Ovary (tissue), 9 donors: ENCODE measurements around the gene MCIDAS. TPM values are rescaled to one million over a fixed set of nuclear protein-coding genes. Genes with fewer than 3 reads are reported as not detected.

ENCODE experiments used
- DNase-seq, 5 donors: peaks; one replicate each; pipeline ENCODE4 v3.0.0-alpha.2; 2019 to 2020
- H3K27ac ChIP-seq, 2 donors: fragments of 200-600 bp; one replicate each; pipeline versions ENCODE4 v1.5.1 to v1.8.0; 2019 to 2022
- H3K27me3 ChIP-seq: fragments of 200-600 bp; one replicate; pipeline ENCODE4 v1.8.0; 2022
- H3K36me3 ChIP-seq: fragments of 200-600 bp; sonication (generic); one replicate; pipeline ENCODE4 v1.5.1; 2019
- H3K4me1 ChIP-seq: one replicate; pipeline ENCODE4 v1.8.1; 2013; ENCODE audit warnings: mild to moderate bottlenecking, moderate library complexity; ENCODE audit not compliant: insufficient read depth
- H3K4me3 ChIP-seq: fragments of 200-600 bp; sonication (generic); one replicate; pipeline ENCODE4 v1.5.1; 2017
- H3K9me3 ChIP-seq, 2 donors: fragments of 200-600 bp in 1 of 2; sonication (generic) in 1 of 2; one replicate each; pipeline versions ENCODE4 v1.5.1 to v1.8.1; 2013 to 2019; ENCODE audit warnings: mild to moderate bottlenecking in 1 of 2, moderate library complexity in 1 of 2
- EP300 ChIP-seq: sonication (generic); formaldehyde crosslinking; IDR thresholded peaks from one replicate; pipeline ENCODE4 v1.6.1; 2017; ENCODE audit warnings: antibody characterized with exemption
- POLR2A ChIP-seq: fragments of 450-650 bp; IDR thresholded peaks from one replicate; pipeline ENCODE4 v1.6.1; 2017; ENCODE audit warnings: antibody characterized with exemption, mild to moderate bottlenecking, moderate library complexity
- WGBS, 3 donors: extraction: QIAGEN DNeasy Blood & Tissue Kit in 1 of 3; methylation state at CpG; one replicate each; pipeline versions ENCODE4 v1.1.5 to v1.1.7; 2013 to 2017; 5-methylcytosine and 5-hydroxymethylcytosine counted together
- intact Hi-C, 4 donors: fragments of 100-400 bp; cut with DNase I; formaldehyde crosslinking; loops; one replicate each; pipeline versions ENCODE4 v1.11.0 to v1.15.1; 2022 to 2023
- polyA plus RNA-seq, 2 donors: library from polyadenylated mRNA; stranded (reverse); fragments of 200-250 nt in 1 of 2; fragments of 350-450 nt in 1 of 2; fragmentation: Illumina TruSeq in 1 of 2; extraction: RNeasy Lipid Tissue Mini Kit (QIAGEN cat#74804) in 1 of 2; gene quantifications; one replicate each; pipeline ENCODE4 v1.2.3, GENCODE V29; 2013 to 2014
- total RNA-seq, 7 donors: library from RNA; depleted of rRNA in 2 of 7; stranded (reverse); fragments of >200 nt in 2 of 7; fragmentation: NEBNext Ultra II Directional in 3 of 7; extraction: Animal tissue kit (Norgen Biotek cat#: 25700) in 3 of 7; gene quantifications; one replicate each; pipeline versions ENCODE4 v1.1.0 to v1.2.4, GENCODE V29; 2016 to 2023
- TF ChIP-seq, protein P1 (sequence below), 3 donors: fragments of 450-650 bp in 2 of 3; fragments of 200-600 bp in 1 of 3; IDR thresholded peaks; one replicate each; pipeline versions ENCODE4 v1.5.1 to v1.8.0; 2016 to 2022; ENCODE audit warnings: antibody characterized with exemption in 3 of 3, mild to moderate bottlenecking in 1 of 3
- donor health status: DM: no; HTN: no; CAD: no; lungs with moderate emphysema.
- donor health status: DM: no; HTN: no; CAD: no.
- donor health status: Bipolar disorder and iron deficiency.
- donor health status: DM: yes; HTN: yes; CAD: no.
- donor health status: DM: no; HTN: no; CAD: no.
- donor health status: DM: yes; HTN: yes; CAD: no.

MCIDAS gene
- total and polyA plus RNA-seq, 9 donors: 0.10 to 1.5 TPM; not detected in 7

DNA sequence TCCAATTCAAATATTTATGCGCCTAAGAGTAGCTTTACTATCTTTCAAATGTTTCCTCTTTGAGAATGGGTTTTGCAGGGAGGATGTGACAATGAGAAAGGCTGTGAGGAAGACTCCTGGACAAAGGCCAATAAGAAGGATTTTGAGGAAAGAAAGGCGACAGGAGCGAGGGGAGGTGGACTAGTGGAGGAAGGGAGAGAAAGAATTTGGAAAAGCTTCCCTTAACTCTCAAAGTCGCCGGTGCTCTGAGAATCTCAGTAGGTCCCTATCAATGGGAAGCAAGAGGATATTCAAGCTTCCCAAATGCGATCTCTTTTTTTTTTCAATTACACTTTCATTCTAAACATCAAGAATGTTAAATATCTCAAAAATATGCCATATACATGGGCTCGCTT is 51.3 kb downstream of the MCIDAS start:
- H3K36me3 ChIP-seq: no peaks in the 10 kb centered on the region
- H3K9me3 ChIP-seq: no peaks in the 10 kb centered on the region
- intact Hi-C loops: loop anchor here in 2 of 4 donors (10.0 kb wide), 1 partner anchor 59 kb away; the partner anchor contains the start of gene CCNO (in 2 of the 2)
- no peaks in the 10 kb centered on the region for H3K27me3 ChIP-seq
- TF ChIP-seq POLR2A: no peak
- TF ChIP-seq, protein P1, sequence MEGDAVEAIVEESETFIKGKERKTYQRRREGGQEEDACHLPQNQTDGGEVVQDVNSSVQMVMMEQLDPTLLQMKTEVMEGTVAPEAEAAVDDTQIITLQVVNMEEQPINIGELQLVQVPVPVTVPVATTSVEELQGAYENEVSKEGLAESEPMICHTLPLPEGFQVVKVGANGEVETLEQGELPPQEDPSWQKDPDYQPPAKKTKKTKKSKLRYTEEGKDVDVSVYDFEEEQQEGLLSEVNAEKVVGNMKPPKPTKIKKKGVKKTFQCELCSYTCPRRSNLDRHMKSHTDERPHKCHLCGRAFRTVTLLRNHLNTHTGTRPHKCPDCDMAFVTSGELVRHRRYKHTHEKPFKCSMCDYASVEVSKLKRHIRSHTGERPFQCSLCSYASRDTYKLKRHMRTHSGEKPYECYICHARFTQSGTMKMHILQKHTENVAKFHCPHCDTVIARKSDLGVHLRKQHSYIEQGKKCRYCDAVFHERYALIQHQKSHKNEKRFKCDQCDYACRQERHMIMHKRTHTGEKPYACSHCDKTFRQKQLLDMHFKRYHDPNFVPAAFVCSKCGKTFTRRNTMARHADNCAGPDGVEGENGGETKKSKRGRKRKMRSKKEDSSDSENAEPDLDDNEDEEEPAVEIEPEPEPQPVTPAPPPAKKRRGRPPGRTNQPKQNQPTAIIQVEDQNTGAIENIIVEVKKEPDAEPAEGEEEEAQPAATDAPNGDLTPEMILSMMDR (IDR thresholded peaks at IDR 0.05): no peak
- TF ChIP-seq EP300: no peak
- no peak overlapping the region for H3K27ac ChIP-seq
- WGBS, 3 donors: 15 to 16% (median 16%) methylated on average over 7 of the region's 7 CpGs
- H3K4me1 ChIP-seq: peaks cover 4% of the 10 kb centered on the region
- no peak overlapping the region for H3K4me3 ChIP-seq
- no peak for DNase-seq

DNA sequence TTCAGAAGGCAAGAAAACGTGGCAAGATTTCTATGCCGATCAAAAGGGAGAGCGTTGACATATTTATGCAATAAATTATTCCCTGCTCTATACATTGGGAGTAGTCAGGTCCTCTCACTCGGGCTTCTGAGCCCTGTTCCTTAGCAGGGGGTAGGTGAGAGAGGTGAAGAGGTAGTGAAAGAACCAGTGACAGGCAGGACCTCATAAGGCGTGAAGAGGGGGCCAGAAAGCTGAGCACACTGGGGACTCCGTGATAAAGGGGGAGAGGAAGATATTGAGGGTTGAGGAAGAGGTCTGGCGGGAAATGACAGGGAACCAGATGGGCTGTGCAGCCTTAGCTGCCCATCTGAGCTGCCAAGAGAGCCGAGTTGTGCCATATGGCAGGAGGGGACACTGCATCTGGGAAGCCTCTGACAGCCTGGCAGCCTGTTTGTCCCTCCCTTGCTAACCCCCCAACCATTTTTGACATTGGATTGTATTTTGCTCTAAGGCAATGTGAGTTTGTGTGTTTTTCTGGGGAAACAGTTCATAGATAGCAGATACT is 53.4 kb downstream of the MCIDAS start:
- no peaks in the 10 kb centered on the region for H3K27me3 ChIP-seq
- DNase-seq: no peak
- H3K27ac ChIP-seq: no peak overlapping the region
- TF ChIP-seq POLR2A: no peak
- no peak for TF ChIP-seq EP300
- TF ChIP-seq, protein P1 (IDR thresholded peaks at IDR 0.05): no peak
- peaks cover 4% of the 10 kb centered on the region for H3K4me1 ChIP-seq
- no peaks in the 10 kb centered on the region for H3K36me3 ChIP-seq
- intact Hi-C loops: loop anchor here in 2 of 4 donors (10.0 kb wide), 1 partner anchor 61 kb away; the partner anchor contains the start of gene CCNO (in 2 of the 2)
- peak overlapping the region; percentile 42 for H3K4me3 ChIP-seq
- 9 to 14% (median 13%) methylated on average over 8 of the region's 8 CpGs for WGBS, 3 donors
- H3K9me3 ChIP-seq: no peaks in the 10 kb centered on the region

DNA sequence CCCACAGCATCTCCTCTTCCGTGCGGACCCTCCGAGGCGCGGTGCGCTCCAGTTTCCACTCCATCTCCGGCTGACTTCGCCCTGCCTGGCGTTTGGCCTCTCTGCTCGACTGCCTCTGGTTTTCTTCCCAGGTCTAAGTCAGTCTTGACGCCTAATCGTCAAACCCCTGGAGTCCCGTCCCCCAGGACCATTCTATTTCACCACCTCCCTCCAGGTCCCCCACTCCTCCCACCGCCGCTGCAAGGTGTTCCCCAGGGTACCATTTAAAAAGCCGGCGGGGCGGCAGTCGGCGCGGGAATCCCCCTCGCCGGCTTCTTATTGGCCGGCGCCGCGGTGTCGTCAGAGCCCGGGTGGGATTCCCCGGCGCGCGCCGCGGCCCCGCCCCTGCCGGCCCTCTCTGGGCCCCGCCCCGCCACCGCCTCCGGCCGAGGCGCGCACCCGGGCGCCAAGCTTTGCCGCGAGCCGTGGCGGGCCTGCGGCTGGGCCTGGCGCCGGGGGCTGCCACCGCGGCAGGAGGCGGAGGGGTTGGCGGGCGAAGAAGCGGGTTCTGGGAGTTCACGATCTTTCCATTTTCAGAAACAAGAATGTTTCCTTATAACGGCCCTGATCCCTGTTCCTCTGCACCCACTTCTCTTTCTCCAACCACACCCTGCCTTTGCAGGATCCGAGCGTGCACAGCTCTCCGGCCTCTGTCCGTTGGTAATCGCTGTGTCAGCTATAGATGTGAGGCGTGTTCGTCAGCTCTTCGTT is 54.0 kb downstream of the MCIDAS start, which contains the start of gene CDC20B:
Gene CDC20B, minus strand, starts transcription at position 241 of the 750 bp plus-strand sequence. Its CDS starts 177 bp downstream, at position 64.
- Histone ChIP-seq H3K27ac (no peak within 1 kb of the TSS), H3K36me3 (no peaks in the 10 kb centered on the region), H3K4me1 (peaks cover 4% of the 10 kb centered on the region), H3K4me3 (peak within 1 kb of the TSS; percentile 42), H3K27me3 (no peaks in the 10 kb centered on the region), H3K9me3 (no peaks in the 10 kb centered on the region)
- peak; percentile 41 to 81 (median 71) for DNase-seq
- intact Hi-C loops: loop anchor here in 2 of 4 donors (10.0 kb wide), 1 partner anchor 62 kb away; the partner anchor contains the start of gene CCNO (in 2 of the 2)
- WGBS, 3 donors: 1% methylated on average over 50 to 69 of the region's 69 CpGs
- TF ChIP-seq, protein P1 (IDR thresholded peaks at IDR 0.05): no peak
- TF ChIP-seq EP300: no peak
- no peak for TF ChIP-seq POLR2A

DNA sequence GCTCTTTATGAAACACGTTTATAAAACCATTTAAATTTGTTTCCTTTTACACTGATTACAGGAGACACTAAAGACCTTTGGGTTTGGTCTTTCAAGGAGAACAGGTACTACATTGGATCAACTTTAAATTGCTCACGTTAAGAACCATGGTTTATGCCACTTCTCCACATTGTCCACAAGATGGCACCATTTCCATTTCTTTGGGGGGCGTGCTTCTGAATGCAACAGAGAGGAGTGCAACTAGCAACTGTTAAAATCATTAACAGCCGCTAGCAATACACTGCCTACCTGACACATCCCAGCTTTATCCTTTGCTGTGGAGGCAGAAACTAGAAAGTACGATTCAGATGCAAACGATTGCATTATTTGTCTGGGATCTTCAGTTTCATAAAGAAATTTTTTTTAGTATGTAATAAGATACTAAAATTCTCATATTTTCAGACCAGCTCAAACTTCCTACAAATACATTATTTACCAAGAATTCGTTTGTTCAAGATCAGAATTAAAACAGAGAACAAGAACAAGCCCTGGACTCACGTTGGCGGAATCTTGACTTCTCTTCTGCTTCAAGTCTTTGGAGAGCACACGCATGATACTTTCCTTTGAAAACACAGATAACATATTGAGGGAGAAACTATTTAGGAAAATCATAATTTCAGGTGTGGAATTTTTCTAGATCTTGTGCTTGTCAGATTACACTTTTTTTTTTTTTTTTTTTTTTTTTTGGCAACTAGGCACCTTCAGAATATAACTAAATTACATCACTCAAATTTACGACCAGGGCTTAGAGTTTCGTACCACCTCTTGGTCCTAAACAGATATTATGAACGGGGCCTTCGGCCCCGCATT is 54.8 kb downstream of the MCIDAS start:
- Histone ChIP-seq H3K4me1 (peaks cover 4% of the 10 kb centered on the region), H3K27me3 (no peaks in the 10 kb centered on the region), H3K9me3 (no peaks in the 10 kb centered on the region), H3K36me3 (no peaks in the 10 kb centered on the region), H3K27ac (no peak overlapping the region), H3K4me3 (peak overlapping the region; percentile 42)
- intact Hi-C loops: loop anchor here in 2 of 4 donors (10.0 kb wide), 1 partner anchor 63 kb away; the partner anchor contains the start of gene CCNO (in 2 of the 2)
- TF ChIP-seq POLR2A (no peak), EP300 (no peak)
- TF ChIP-seq, protein P1 (IDR thresholded peaks at IDR 0.05): peak; percentile 43 to 69 (median 60)
- peak in 3 of 5 donors; percentile 24 to 53 (median 25) for DNase-seq
- 5 to 6% (median 5%) methylated on average over 15 of the region's 15 CpGs for WGBS, 3 donors
